DMS79 (cell line): ENCODE results near the gene COMMD6.

ENCODE experiments used
- DNase-seq: peaks from one replicate; lab custom pipeline; 2025; lab: John Stamatoyannopoulos, UW

The COMMD6 gene

GRCh38 chr13:75521956-75522355 lies 15.7 kb downstream of the COMMD6 start:
- DNase-seq: no peak

GRCh38 chr13:75518439-75519088 lies 19.1 kb downstream of the COMMD6 start:
- no peak for DNase-seq

GRCh38 chr13:75514080-75514995 lies 23.3 kb downstream of the COMMD6 start:
- no peak for DNase-seq

- no peak for DNase-seq
Measured at GRCh38 chr13:75513271-75513670, 24.4 kb downstream of the COMMD6 start.

- no peak for DNase-seq
Measured at GRCh38 chr13:75512253-75512652, 25.4 kb downstream of the COMMD6 start.

GRCh38 chr13:75511051-75511625 lies 26.5 kb downstream of the COMMD6 start:
- no peak for DNase-seq

- DNase-seq: no peak
Measured at GRCh38 chr13:75508002-75508548, 29.6 kb downstream of the COMMD6 start.

GRCh38 chr13:75507027-75508001 lies 30.3 kb downstream of the COMMD6 start:
- no peak for DNase-seq

- DNase-seq: no peak
Measured at GRCh38 chr13:75506018-75506417, 31.6 kb downstream of the COMMD6 start.

- no peak for DNase-seq
Measured at GRCh38 chr13:75505327-75505726, 32.3 kb downstream of the COMMD6 start.

- DNase-seq: no peak
Measured at GRCh38 chr13:75495938-75496337, 41.7 kb downstream of the COMMD6 start.

- DNase-seq: no peak
Measured at GRCh38 chr13:75494491-75494890, 43.1 kb downstream of the COMMD6 start.

- DNase-seq: no peak
Measured at GRCh38 chr13:75493156-75493555, 44.5 kb downstream of the COMMD6 start.

GRCh38 chr13:75492389-75492788 lies 45.3 kb downstream of the COMMD6 start:
- DNase-seq: no peak

- no peak for DNase-seq
Measured at GRCh38 chr13:75491376-75491775, 46.3 kb downstream of the COMMD6 start.

- DNase-seq: no peak
Measured at GRCh38 chr13:75489502-75490263, 48.0 kb downstream of the COMMD6 start.

- no peak for DNase-seq
Measured at GRCh38 chr13:75486146-75487062, 51.2 kb downstream of the COMMD6 start.

- no peak for DNase-seq
Measured at GRCh38 chr13:75485286-75486062, 52.2 kb downstream of the COMMD6 start.

- no peak for DNase-seq
Measured at GRCh38 chr13:75482820-75483079, 54.9 kb downstream of the COMMD6 start.
